Esophagus muscularis mucosa (tissue), 4 donors: Measurements from ENCODE around the gene GMPPB. TPM values are rescaled to one million over a fixed set of nuclear protein-coding genes. Genes with fewer than 3 reads are reported as not detected.

Experiments used
- DNase-seq: peaks from one replicate; pipeline ENCODE4 v3.0.0-alpha.2; 2017; ENCODE audit errors: extremely low spot score
- H3K27ac ChIP-seq, 4 donors: fragments of 200-600 bp; sonication (generic); replicated peaks in 1 of 4; 1 replicate in 3 of 4; 2 replicates in 1 of 4; pipeline ENCODE4 v1.5.1; 2016 to 2019; ENCODE audit warnings: mild to moderate bottlenecking in 1 of 4
- H3K27me3 ChIP-seq, 4 donors: fragments of 200-600 bp; sonication (generic); one replicate each; pipeline versions ENCODE4 v1.5.1 to v1.6.0; 2016 to 2019
- H3K36me3 ChIP-seq, 4 donors: fragments of 200-600 bp; sonication (generic); one replicate each; pipeline ENCODE4 v1.5.1; 2016 to 2019
- H3K4me1 ChIP-seq, 4 donors: fragments of 200-600 bp; sonication (generic); one replicate each; pipeline ENCODE4 v1.5.1; 2016 to 2019
- H3K4me3 ChIP-seq, 4 donors: fragments of 200-600 bp; sonication (generic); 1 replicate in 2 of 4; 2 replicates in 2 of 4; pipeline ENCODE4 v1.5.1; 2016 to 2019; ENCODE audit warnings: mild to moderate bottlenecking in 4 of 4, moderate library complexity in 1 of 4
- H3K9me3 ChIP-seq, 4 donors: fragments of 200-600 bp; sonication (generic); 1 replicate in 3 of 4; 2 replicates in 1 of 4; pipeline ENCODE4 v1.5.1; 2016 to 2019
- CTCF ChIP-seq, 3 experiments: fragments of 200-600 bp in 2 of 3; fragments of 450-650 bp in 1 of 3; sonication (generic) in 2 of 3; IDR thresholded peaks; one replicate each; pipeline ENCODE4 v1.5.1; 2017 to 2019; ENCODE audit warnings: antibody characterized with exemption in 3 of 3, mild to moderate bottlenecking in 2 of 3, moderate library complexity in 1 of 3
- EP300 ChIP-seq: sonication (generic); formaldehyde crosslinking; IDR thresholded peaks from one replicate; pipeline ENCODE4 v1.6.1; 2017; ENCODE audit warnings: antibody characterized with exemption
- POLR2A ChIP-seq: fragments of 450-650 bp; IDR thresholded peaks from one replicate; pipeline ENCODE4 v1.6.1; 2017; ENCODE audit warnings: antibody characterized with exemption, moderate library complexity, mild to moderate bottlenecking, low read depth
- POLR2AphosphoS5 ChIP-seq, 2 donors: sonication (generic); formaldehyde crosslinking; IDR thresholded peaks; one replicate each; pipeline ENCODE4 v1.6.1; 2017; ENCODE audit warnings: antibody characterized with exemption in 2 of 2
- WGBS: methylation state at CpG from one replicate; pipeline ENCODE4 v1.1.5; 2018; 5-methylcytosine and 5-hydroxymethylcytosine counted together
- intact Hi-C: fragments of 100-400 bp; cut with DNase I; formaldehyde crosslinking; loops from one replicate; pipeline ENCODE4 v1.15.1; 2023
- total RNA-seq, 4 donors: library from RNA; depleted of rRNA; stranded (reverse); fragments of >200 nt; gene quantifications; one replicate each; pipeline versions ENCODE4 v1.1.0 to v1.2.1, GENCODE V29; 2016

Gene GMPPB
- total RNA-seq, 4 donors from 2014 or later, result 12.0 to 18.9 (median 17.6) TPM

GRCh38 chr3:49706456-49707112 lies 17.2 kb downstream of the GMPPB start:
- intact Hi-C loops, result no loop called here
- Histone ChIP-seq H3K4me1 (peaks cover 0 to 4% (median 0%) of the 10 kb centered on the region in 4 donors), H3K4me3 (no peak overlapping the region), H3K27me3 (no peaks in the 10 kb centered on the region), H3K36me3 (peaks cover 12 to 82% (median 54%) of the 10 kb centered on the region in 4 donors), H3K9me3 (no peaks in the 10 kb centered on the region), H3K27ac (no peak overlapping the region)
- WGBS, result 84% methylated on average over 7 of the region's 9 CpGs
- TF ChIP-seq CTCF (IDR thresholded peaks at IDR 0.05) (no peak), POLR2AphosphoS5 (IDR thresholded peaks at IDR 0.05) (no peak)
- no peak for DNase-seq

DNA sequence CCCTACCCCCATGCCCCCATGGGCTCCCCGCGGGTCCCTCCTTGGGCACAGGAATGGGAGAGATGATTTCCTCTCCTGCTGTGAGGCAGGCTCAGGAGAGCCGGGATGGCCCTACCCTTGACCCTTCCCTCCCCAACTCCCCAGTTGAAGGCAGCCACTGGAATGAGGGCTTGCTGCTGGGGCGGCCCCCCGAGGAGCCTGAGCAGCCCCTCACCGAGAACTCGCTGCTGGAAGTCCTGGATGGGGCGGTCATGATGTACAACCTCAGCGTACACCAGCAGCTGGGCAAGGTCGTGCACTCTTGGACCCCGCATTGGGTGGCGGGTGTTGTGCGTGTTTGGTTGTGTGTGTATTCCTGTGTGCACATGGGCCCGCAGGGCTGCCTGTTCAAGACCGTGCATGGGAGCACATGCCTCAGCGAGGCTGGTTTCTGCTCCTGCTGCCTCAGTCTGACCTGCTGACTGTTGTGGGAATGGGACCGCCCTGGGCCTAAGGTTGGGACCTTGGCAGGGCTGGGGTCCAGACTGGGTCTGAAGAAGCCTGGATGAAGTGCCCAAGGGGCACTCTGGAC lies 18.3 kb downstream of the GMPPB start:
- Histone ChIP-seq H3K9me3 (no peaks in the 10 kb centered on the region), H3K27me3 (no peaks in the 10 kb centered on the region), H3K36me3 (peaks cover 17 to 85% (median 61%) of the 10 kb centered on the region in 4 donors), H3K4me1 (peaks cover 0 to 4% (median 0%) of the 10 kb centered on the region in 4 donors), H3K4me3 (no peak overlapping the region), H3K27ac (no peak overlapping the region)
- WGBS, result 96% methylated on average over 7 of the region's 17 CpGs
- intact Hi-C loops, result no loop called here
- DNase-seq, result no peak
- no peak for TF ChIP-seq POLR2AphosphoS5 (IDR thresholded peaks at IDR 0.05)
- no peak for TF ChIP-seq EP300
- TF ChIP-seq CTCF (IDR thresholded peaks at IDR 0.05), result no peak
- no peak for TF ChIP-seq POLR2A

DNA sequence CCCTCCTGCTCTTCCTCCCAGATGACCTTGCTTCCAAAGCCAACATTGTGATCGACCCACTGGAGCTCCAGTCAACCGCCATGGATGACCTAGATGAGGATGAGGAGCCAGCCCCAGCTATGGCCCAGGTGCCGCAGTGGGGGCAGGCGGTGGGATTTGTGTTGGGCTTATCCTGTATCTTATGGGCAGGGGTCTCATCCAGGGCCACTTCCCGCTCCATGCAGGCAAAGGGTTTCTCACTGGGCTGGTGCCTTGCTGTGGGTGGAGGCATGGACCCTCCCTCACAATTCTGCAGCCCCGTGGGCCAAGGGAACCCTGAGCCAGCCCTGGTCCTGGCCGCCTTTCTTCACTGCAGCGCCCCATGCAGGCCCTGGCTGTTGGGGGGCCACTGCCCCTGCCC lies 19.1 kb downstream of the GMPPB start:
- DNase-seq, result no peak
- WGBS, result 100% methylated on average over 2 of the region's 8 CpGs
- TF ChIP-seq EP300 (no peak), CTCF (IDR thresholded peaks at IDR 0.05) (no peak), POLR2AphosphoS5 (IDR thresholded peaks at IDR 0.05) (no peak)
- H3K4me3 ChIP-seq, result no peak overlapping the region
- peaks cover 0 to 4% (median 0%) of the 10 kb centered on the region in 4 donors for H3K4me1 ChIP-seq
- H3K36me3 ChIP-seq, result peaks cover 24 to 85% (median 69%) of the 10 kb centered on the region in 4 donors
- H3K27ac ChIP-seq, result no peak overlapping the region
- intact Hi-C loops, result loop anchor here (5.0 kb wide), 1 partner anchor 133 kb away; no protein-coding TSS in a partner anchor
- H3K27me3 ChIP-seq, result no peaks in the 10 kb centered on the region
- H3K9me3 ChIP-seq, result no peaks in the 10 kb centered on the region

GRCh38 chr3:49703956-49704355 lies 19.8 kb downstream of the GMPPB start:
- WGBS, result 88% methylated on average over 7 of the region's 7 CpGs
- intact Hi-C loops, result loop anchor here (5.0 kb wide), 1 partner anchor 133 kb away; no protein-coding TSS in a partner anchor
- peaks cover 24 to 90% (median 76%) of the 10 kb centered on the region in 4 donors for H3K36me3 ChIP-seq
- H3K4me3 ChIP-seq, result no peak overlapping the region
- no peak for DNase-seq
- peaks cover 0 to 4% (median under 1%) of the 10 kb centered on the region in 4 donors for H3K4me1 ChIP-seq
- no peaks in the 10 kb centered on the region for H3K9me3 ChIP-seq
- H3K27ac ChIP-seq, result no peak overlapping the region
- TF ChIP-seq POLR2AphosphoS5 (IDR thresholded peaks at IDR 0.05) (no peak), POLR2A (no peak), CTCF (IDR thresholded peaks at IDR 0.05) (no peak), EP300 (no peak)
- H3K27me3 ChIP-seq, result no peaks in the 10 kb centered on the region
